ENCODE measurements around the gene CD209.

Gene CD209

GRCh38 chr19:7705387-7706187 lies 41.7 kb downstream of the CD209 start:
- no peak overlapping the region for H3K9ac ChIP-seq (ENCODE audit: low read length)
- no peaks in the 10 kb centered on the region for H3K9me3 ChIP-seq (ENCODE audit: control insufficient read depth, insufficient read depth, low read depth, low read length)
- H3K4me1 ChIP-seq (ENCODE audit: control insufficient read depth, insufficient read depth, low read length), result no peaks in the 10 kb centered on the region
- H3K4me3 ChIP-seq (ENCODE audit: low read depth, low read length), result no peak overlapping the region
- H3K36me3 ChIP-seq (ENCODE audit: control insufficient read depth, insufficient read depth, low read length), result no peaks in the 10 kb centered on the region
- H3K27ac ChIP-seq (ENCODE audit: low read depth, low read length), result no peak overlapping the region
- H3K27me3 ChIP-seq (ENCODE audit: control insufficient read depth, insufficient read depth, low read length), result peaks cover 15% of the 10 kb centered on the region; the same call in 1 of the 2 replicates

GRCh38 chr19:7704280-7705060 lies 42.9 kb downstream of the CD209 start:
- Histone ChIP-seq H3K4me1 (ENCODE audit: control insufficient read depth, insufficient read depth, low read length) (no peaks in the 10 kb centered on the region), H3K27ac (ENCODE audit: low read depth, low read length) (no peak overlapping the region), H3K4me3 (ENCODE audit: low read depth, low read length) (no peak overlapping the region), H3K27me3 (ENCODE audit: control insufficient read depth, insufficient read depth, low read length) (peaks cover 23% of the 10 kb centered on the region), H3K9me3 (ENCODE audit: control insufficient read depth, insufficient read depth, low read depth, low read length) (no peaks in the 10 kb centered on the region), H3K9ac (ENCODE audit: low read length) (no peak overlapping the region), H3K36me3 (ENCODE audit: control insufficient read depth, insufficient read depth, low read length) (no peaks in the 10 kb centered on the region)

GRCh38 chr19:7703332-7703731 lies 44.0 kb downstream of the CD209 start:
- Histone ChIP-seq H3K9ac (ENCODE audit: low read length) (no peak overlapping the region), H3K27ac (ENCODE audit: low read depth, low read length) (no peak overlapping the region), H3K9me3 (ENCODE audit: control insufficient read depth, insufficient read depth, low read depth, low read length) (no peaks in the 10 kb centered on the region), H3K36me3 (ENCODE audit: control insufficient read depth, insufficient read depth, low read length) (no peaks in the 10 kb centered on the region), H3K27me3 (ENCODE audit: control insufficient read depth, insufficient read depth, low read length) (peaks cover 33% of the 10 kb centered on the region), H3K4me3 (ENCODE audit: low read depth, low read length) (no peak overlapping the region), H3K4me1 (ENCODE audit: control insufficient read depth, insufficient read depth, low read length) (peaks cover 7% of the 10 kb centered on the region; the same call in 1 of the 2 replicates)

GRCh38 chr19:7701654-7702457 lies 45.5 kb downstream of the CD209 start, which contains the start of gene FCER2:
TSS of gene FCER2 (minus strand) at chr19:7702131. CDS start at chr19:7699760, 2,371 bp downstream.
- H3K4me3 ChIP-seq (ENCODE audit: low read depth, low read length), result no peak within 1 kb of the TSS
- peaks cover 7% of the 10 kb centered on the region; the same call in 1 of the 2 replicates for H3K4me1 ChIP-seq (ENCODE audit: control insufficient read depth, insufficient read depth, low read length)
- H3K27ac ChIP-seq (ENCODE audit: low read depth, low read length), result no peak within 1 kb of the TSS
- H3K9ac ChIP-seq (ENCODE audit: low read length), result no peak within 1 kb of the TSS
- no peaks in the 10 kb centered on the region for H3K9me3 ChIP-seq (ENCODE audit: control insufficient read depth, insufficient read depth, low read depth, low read length)
- H3K36me3 ChIP-seq (ENCODE audit: control insufficient read depth, insufficient read depth, low read length), result no peaks in the 10 kb centered on the region
- peaks cover 48% of the 10 kb centered on the region for H3K27me3 ChIP-seq (ENCODE audit: control insufficient read depth, insufficient read depth, low read length)

GRCh38 chr19:7701049-7701653 lies 46.2 kb downstream of the CD209 start:
- Histone ChIP-seq H3K9me3 (ENCODE audit: control insufficient read depth, insufficient read depth, low read depth, low read length) (no peaks in the 10 kb centered on the region), H3K27ac (ENCODE audit: low read depth, low read length) (no peak overlapping the region), H3K36me3 (ENCODE audit: control insufficient read depth, insufficient read depth, low read length) (no peaks in the 10 kb centered on the region), H3K4me1 (ENCODE audit: control insufficient read depth, insufficient read depth, low read length) (peaks cover 7% of the 10 kb centered on the region; the same call in 1 of the 2 replicates), H3K4me3 (ENCODE audit: low read depth, low read length) (no peak overlapping the region), H3K9ac (ENCODE audit: low read length) (no peak overlapping the region), H3K27me3 (ENCODE audit: control insufficient read depth, insufficient read depth, low read length) (peaks cover 50% of the 10 kb centered on the region)

- H3K9me3 ChIP-seq (ENCODE audit: control insufficient read depth, insufficient read depth, low read depth, low read length), result no peaks in the 10 kb centered on the region
- H3K36me3 ChIP-seq (ENCODE audit: control insufficient read depth, insufficient read depth, low read length), result no peaks in the 10 kb centered on the region
- no peak overlapping the region for H3K9ac ChIP-seq (ENCODE audit: low read length)
- peaks cover 7% of the 10 kb centered on the region; the same call in 1 of the 2 replicates for H3K4me1 ChIP-seq (ENCODE audit: control insufficient read depth, insufficient read depth, low read length)
- peaks cover 56% of the 10 kb centered on the region for H3K27me3 ChIP-seq (ENCODE audit: control insufficient read depth, insufficient read depth, low read length)
- H3K27ac ChIP-seq (ENCODE audit: low read depth, low read length), result no peak overlapping the region
- no peak overlapping the region for H3K4me3 ChIP-seq (ENCODE audit: low read depth, low read length)
Observed at GRCh38 chr19:7699417-7700401, 47.6 kb downstream of the CD209 start.

GRCh38 chr19:7699003-7699402 lies 48.3 kb downstream of the CD209 start:
- Histone ChIP-seq H3K36me3 (ENCODE audit: control insufficient read depth, insufficient read depth, low read length) (no peaks in the 10 kb centered on the region), H3K4me1 (ENCODE audit: control insufficient read depth, insufficient read depth, low read length) (peaks cover 7% of the 10 kb centered on the region; the same call in 1 of the 2 replicates), H3K27ac (ENCODE audit: low read depth, low read length) (no peak overlapping the region), H3K9me3 (ENCODE audit: control insufficient read depth, insufficient read depth, low read depth, low read length) (no peaks in the 10 kb centered on the region), H3K4me3 (ENCODE audit: low read depth, low read length) (no peak overlapping the region), H3K27me3 (ENCODE audit: control insufficient read depth, insufficient read depth, low read length) (peaks cover 59% of the 10 kb centered on the region), H3K9ac (ENCODE audit: low read length) (no peak overlapping the region)

GRCh38 chr19:7698583-7698982 lies 48.8 kb downstream of the CD209 start:
- Histone ChIP-seq H3K9me3 (ENCODE audit: control insufficient read depth, insufficient read depth, low read depth, low read length) (no peaks in the 10 kb centered on the region), H3K9ac (ENCODE audit: low read length) (no peak overlapping the region), H3K27ac (ENCODE audit: low read depth, low read length) (no peak overlapping the region), H3K36me3 (ENCODE audit: control insufficient read depth, insufficient read depth, low read length) (no peaks in the 10 kb centered on the region), H3K27me3 (ENCODE audit: control insufficient read depth, insufficient read depth, low read length) (peaks cover 55% of the 10 kb centered on the region), H3K4me3 (ENCODE audit: low read depth, low read length) (0 out of 2 replicates have a peak overlapping the region, but pooled peaks have one; percentile 18), H3K4me1 (ENCODE audit: control insufficient read depth, insufficient read depth, low read length) (peaks cover 7% of the 10 kb centered on the region; the same call in 1 of the 2 replicates)

GRCh38 chr19:7697721-7698287 lies 49.5 kb downstream of the CD209 start:
- no peak overlapping the region for H3K9ac ChIP-seq (ENCODE audit: low read length)

More at GRCh38 chr19:7697721-7698287, 49.5 kb downstream of the CD209 start:
- Histone ChIP-seq H3K9me3 (ENCODE audit: control insufficient read depth, insufficient read depth, low read depth, low read length) (no peaks in the 10 kb centered on the region), H3K36me3 (ENCODE audit: control insufficient read depth, insufficient read depth, low read length) (no peaks in the 10 kb centered on the region), H3K27ac (ENCODE audit: low read depth, low read length) (no peak overlapping the region), H3K4me1 (ENCODE audit: control insufficient read depth, insufficient read depth, low read length) (peaks cover 7% of the 10 kb centered on the region; the same call in 1 of the 2 replicates), H3K27me3 (ENCODE audit: control insufficient read depth, insufficient read depth, low read length) (peaks cover 54% of the 10 kb centered on the region), H3K4me3 (ENCODE audit: low read depth, low read length) (no peak overlapping the region)
